ENCODE measurements around the gene WDFY4.

DNA sequence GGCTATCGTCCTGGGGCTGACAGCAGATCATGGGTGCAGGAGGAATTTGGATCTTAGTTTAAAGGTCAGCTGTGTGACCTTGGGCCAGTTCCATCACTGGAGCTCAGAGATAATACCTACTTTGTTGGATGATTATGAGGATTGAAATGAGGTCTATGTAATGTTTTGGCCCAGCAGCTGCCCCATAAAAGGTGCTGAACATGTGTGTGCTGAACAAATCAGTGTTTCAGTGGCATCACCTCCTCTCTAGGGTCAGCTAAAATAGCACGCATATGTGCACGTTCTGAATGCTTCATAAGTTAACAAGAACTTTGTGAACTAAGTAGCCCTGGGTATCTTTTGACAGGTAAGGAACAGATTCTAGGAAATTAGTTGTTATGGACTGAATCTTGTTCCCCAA is 339.8 kb downstream of the WDFY4 start:
- TF ChIP-seq, protein P1, sequence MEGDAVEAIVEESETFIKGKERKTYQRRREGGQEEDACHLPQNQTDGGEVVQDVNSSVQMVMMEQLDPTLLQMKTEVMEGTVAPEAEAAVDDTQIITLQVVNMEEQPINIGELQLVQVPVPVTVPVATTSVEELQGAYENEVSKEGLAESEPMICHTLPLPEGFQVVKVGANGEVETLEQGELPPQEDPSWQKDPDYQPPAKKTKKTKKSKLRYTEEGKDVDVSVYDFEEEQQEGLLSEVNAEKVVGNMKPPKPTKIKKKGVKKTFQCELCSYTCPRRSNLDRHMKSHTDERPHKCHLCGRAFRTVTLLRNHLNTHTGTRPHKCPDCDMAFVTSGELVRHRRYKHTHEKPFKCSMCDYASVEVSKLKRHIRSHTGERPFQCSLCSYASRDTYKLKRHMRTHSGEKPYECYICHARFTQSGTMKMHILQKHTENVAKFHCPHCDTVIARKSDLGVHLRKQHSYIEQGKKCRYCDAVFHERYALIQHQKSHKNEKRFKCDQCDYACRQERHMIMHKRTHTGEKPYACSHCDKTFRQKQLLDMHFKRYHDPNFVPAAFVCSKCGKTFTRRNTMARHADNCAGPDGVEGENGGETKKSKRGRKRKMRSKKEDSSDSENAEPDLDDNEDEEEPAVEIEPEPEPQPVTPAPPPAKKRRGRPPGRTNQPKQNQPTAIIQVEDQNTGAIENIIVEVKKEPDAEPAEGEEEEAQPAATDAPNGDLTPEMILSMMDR (IDR thresholded peaks at IDR 0.05): no peak
- no peak for TF ChIP-seq POLR2A (IDR thresholded peaks at IDR 0.05)
- no peak for TF ChIP-seq POLR2AphosphoS5 (IDR thresholded peaks at IDR 0.05)
- TF ChIP-seq EP300 (IDR thresholded peaks at IDR 0.05): no peak
